H1 (cell line): ENCODE measurements around the gene TNNI3. TPM values are rescaled to one million over a fixed set of nuclear protein-coding genes. Genes with fewer than 3 reads are reported as not detected.

Experiments
- NRF1 ChIP-seq: IDR thresholded peaks from 2 replicates; pipeline ENCODE4 v1.6.1; 2011; ENCODE audit warnings: mild to moderate bottlenecking, low read depth, low read length, improper control_type of control experiment
- polyA plus RNA-seq, 7 experiments: library from polyadenylated mRNA; depleted of rRNA in 3 of 7; stranded (reverse) in 5 of 7; unstranded in 2 of 7; fragments of >200 nt in 5 of 7; fragments of 200-250 nt in 2 of 7; gene quantifications; 1 replicate in 5 of 7; 2 replicates in 1 of 7; 4 replicates in 1 of 7; pipeline versions ENCODE4 v1.2.1 to v1.2.3, GENCODE V29; 2011 to 2013; ENCODE audit warnings: missing spikeins in 2 of 7, mixed read lengths in 2 of 7
- total RNA-seq: library from RNA; stranded (reverse); fragmentation: NEBNext Ultra II Directional; extraction: Animal tissue kit (Norgen Biotek cat#: 25700); gene quantifications from 2 replicates; pipeline ENCODE4 v1.2.1, GENCODE V29; 2021

TNNI3 gene
- total and polyA plus RNA-seq, 2 of the 8 experiments (the other 6 are each of a cell fraction or from before 2014, with no cell fraction given) = 16.9 to 56.0 TPM

DNA sequence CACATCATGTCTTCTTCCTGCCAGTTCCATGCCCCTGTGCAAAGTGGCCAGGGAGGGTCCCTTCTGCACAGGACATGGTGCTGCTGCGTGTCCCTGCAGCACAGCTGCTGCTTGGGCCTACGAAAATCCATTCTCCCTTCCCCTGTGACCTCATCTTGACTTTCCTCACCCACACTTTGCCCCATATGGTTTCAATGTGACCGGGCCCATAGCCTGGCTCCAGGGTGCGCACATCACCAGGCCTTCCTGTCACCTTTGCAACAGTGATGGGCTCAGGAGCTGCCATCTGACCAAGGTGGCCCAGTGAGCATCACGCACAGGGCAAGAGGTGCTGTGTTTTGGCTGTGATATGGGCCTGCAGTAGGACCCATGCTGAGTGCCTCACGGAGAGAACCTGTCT is 50.9 kb downstream of the TNNI3 start (continued):
- no peak for TF ChIP-seq NRF1
- TF ChIP-seq, all 59 proteins: peak for 0
